Vagina (tissue), 2 donors: ENCODE data around the gene DEGS1. TPM values are rescaled to one million over a fixed set of nuclear protein-coding genes. Genes with fewer than 3 reads are reported as not detected.

Source experiments
- DNase-seq, 2 donors: peaks; one replicate each; pipeline ENCODE4 v3.0.0-alpha.2; 2017; ENCODE audit errors: extremely low spot score in 2 of 2
- H3K27ac ChIP-seq: fragments of 200-600 bp; sonication (generic); one replicate; pipeline ENCODE4 v1.5.1; 2019
- H3K27me3 ChIP-seq: fragments of 200-600 bp; sonication (generic); one replicate; pipeline ENCODE4 v1.5.1; 2019
- H3K36me3 ChIP-seq, 2 donors: fragments of 200-600 bp; sonication (generic); one replicate each; pipeline ENCODE4 v1.5.1; 2017 to 2019
- H3K4me1 ChIP-seq: fragments of 200-600 bp; sonication (generic); one replicate; pipeline ENCODE4 v1.5.1; 2019
- H3K4me3 ChIP-seq, 2 donors: fragments of 200-600 bp; sonication (generic); 1 replicate in 1 of 2; 2 replicates in 1 of 2; pipeline ENCODE4 v1.5.1; 2016 to 2019
- H3K9me3 ChIP-seq: fragments of 200-600 bp; sonication (generic); one replicate; pipeline ENCODE4 v1.5.1; 2019
- POLR2A ChIP-seq, 2 donors: fragments of 450-650 bp; IDR thresholded peaks; one replicate each; pipeline ENCODE4 v1.6.1; 2017; ENCODE audit warnings: antibody characterized with exemption in 2 of 2, mild to moderate bottlenecking in 2 of 2, moderate library complexity in 2 of 2
- POLR2AphosphoS5 ChIP-seq, 2 donors: sonication (generic); formaldehyde crosslinking; IDR thresholded peaks; one replicate each; pipeline ENCODE4 v1.9.0; 2017; ENCODE audit warnings: antibody characterized with exemption in 2 of 2, mild to moderate bottlenecking in 2 of 2, low read depth in 1 of 2; ENCODE audit not compliant: insufficient read depth in 1 of 2
- intact Hi-C: fragments of 100-400 bp; cut with DNase I; formaldehyde crosslinking; loops from one replicate; pipeline ENCODE4 v1.15.1; 2023
- total RNA-seq: library from RNA; depleted of rRNA; stranded (reverse); fragments of >200 nt; gene quantifications from one replicate; pipeline ENCODE4 v1.2.3, GENCODE V29; 2016
- TF ChIP-seq, protein P1 (sequence below), 3 experiments: fragments of 450-650 bp in 2 of 3; fragments of 200-600 bp in 1 of 3; sonication (generic) in 1 of 3; IDR thresholded peaks; one replicate each; pipeline ENCODE4 v1.5.1; 2017 to 2019; ENCODE audit warnings: antibody characterized with exemption in 3 of 3, mild to moderate bottlenecking in 2 of 3, moderate library complexity in 2 of 3

Gene DEGS1
- total RNA-seq, 1 donor from 2014 or later: 130 TPM

- Histone ChIP-seq H3K4me1 (no peaks in the 10 kb centered on the region), H3K9me3 (no peaks in the 10 kb centered on the region), H3K27ac (no peak overlapping the region), H3K4me3 (no peak overlapping the region), H3K27me3 (no peaks in the 10 kb centered on the region), H3K36me3 (peaks cover 0 to 19% of the 10 kb centered on the region in 2 donors)
- DNase-seq: no peak
- TF ChIP-seq POLR2AphosphoS5 (IDR thresholded peaks at IDR 0.05; ENCODE audit: insufficient read depth in 1 of 2, low read depth in 1 of 2) (no peak), POLR2A (IDR thresholded peaks at IDR 0.05) (no peak)
- TF ChIP-seq, protein P1, sequence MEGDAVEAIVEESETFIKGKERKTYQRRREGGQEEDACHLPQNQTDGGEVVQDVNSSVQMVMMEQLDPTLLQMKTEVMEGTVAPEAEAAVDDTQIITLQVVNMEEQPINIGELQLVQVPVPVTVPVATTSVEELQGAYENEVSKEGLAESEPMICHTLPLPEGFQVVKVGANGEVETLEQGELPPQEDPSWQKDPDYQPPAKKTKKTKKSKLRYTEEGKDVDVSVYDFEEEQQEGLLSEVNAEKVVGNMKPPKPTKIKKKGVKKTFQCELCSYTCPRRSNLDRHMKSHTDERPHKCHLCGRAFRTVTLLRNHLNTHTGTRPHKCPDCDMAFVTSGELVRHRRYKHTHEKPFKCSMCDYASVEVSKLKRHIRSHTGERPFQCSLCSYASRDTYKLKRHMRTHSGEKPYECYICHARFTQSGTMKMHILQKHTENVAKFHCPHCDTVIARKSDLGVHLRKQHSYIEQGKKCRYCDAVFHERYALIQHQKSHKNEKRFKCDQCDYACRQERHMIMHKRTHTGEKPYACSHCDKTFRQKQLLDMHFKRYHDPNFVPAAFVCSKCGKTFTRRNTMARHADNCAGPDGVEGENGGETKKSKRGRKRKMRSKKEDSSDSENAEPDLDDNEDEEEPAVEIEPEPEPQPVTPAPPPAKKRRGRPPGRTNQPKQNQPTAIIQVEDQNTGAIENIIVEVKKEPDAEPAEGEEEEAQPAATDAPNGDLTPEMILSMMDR (IDR thresholded peaks at IDR 0.05): no peak
- intact Hi-C loops: no loop called here
These were observed 20.3 kb upstream of the DEGS1 start for GRCh38 chr1:224162768-224163167.

GRCh38 chr1:224163311-224163710 lies 19.7 kb upstream of the DEGS1 start:
- Histone ChIP-seq H3K4me1 (peaks cover under 1% of the 10 kb centered on the region), H3K27me3 (no peaks in the 10 kb centered on the region), H3K27ac (no peak overlapping the region), H3K4me3 (no peak overlapping the region), H3K36me3 (peaks cover 0 to 15% of the 10 kb centered on the region in 2 donors), H3K9me3 (no peaks in the 10 kb centered on the region)
- intact Hi-C loops: no loop called here
- TF ChIP-seq POLR2A (IDR thresholded peaks at IDR 0.05) (no peak), POLR2AphosphoS5 (IDR thresholded peaks at IDR 0.05; ENCODE audit: insufficient read depth in 1 of 2, low read depth in 1 of 2) (no peak)
- TF ChIP-seq, protein P1 (IDR thresholded peaks at IDR 0.05): no peak
- no peak for DNase-seq

- Histone ChIP-seq H3K9me3 (no peaks in the 10 kb centered on the region), H3K4me3 (no peak overlapping the region), H3K36me3 (no peaks in the 10 kb centered on the region), H3K27ac (no peak overlapping the region), H3K4me1 (peaks cover 22% of the 10 kb centered on the region), H3K27me3 (no peaks in the 10 kb centered on the region)
- no peak for TF ChIP-seq POLR2A (IDR thresholded peaks at IDR 0.05)
- TF ChIP-seq POLR2AphosphoS5 (IDR thresholded peaks at IDR 0.05; ENCODE audit: insufficient read depth in 1 of 2, low read depth in 1 of 2): peak in 1 of 2 donors; percentile 33
- DNase-seq: no peak
- intact Hi-C loops: no loop called here
These were observed 14.1 kb upstream of the DEGS1 start for GRCh38 chr1:224168859-224169380.

- Histone ChIP-seq H3K4me1 (peaks cover 22% of the 10 kb centered on the region), H3K27ac (no peak overlapping the region), H3K27me3 (no peaks in the 10 kb centered on the region), H3K36me3 (no peaks in the 10 kb centered on the region), H3K4me3 (no peak overlapping the region), H3K9me3 (no peaks in the 10 kb centered on the region)
- no peak for DNase-seq
- no peak for TF ChIP-seq POLR2AphosphoS5 (IDR thresholded peaks at IDR 0.05; ENCODE audit: insufficient read depth in 1 of 2, low read depth in 1 of 2)
- TF ChIP-seq, protein P1 (IDR thresholded peaks at IDR 0.05): no peak
- TF ChIP-seq POLR2A (IDR thresholded peaks at IDR 0.05): no peak
- intact Hi-C loops: no loop called here
These were observed 13.2 kb upstream of the DEGS1 start for GRCh38 chr1:224169718-224170270.

- intact Hi-C loops: no loop called here
- TF ChIP-seq POLR2AphosphoS5 (IDR thresholded peaks at IDR 0.05; ENCODE audit: insufficient read depth in 1 of 2, low read depth in 1 of 2) (no peak), POLR2A (IDR thresholded peaks at IDR 0.05) (no peak)
- TF ChIP-seq, protein P1 (IDR thresholded peaks at IDR 0.05): no peak
- Histone ChIP-seq H3K9me3 (no peaks in the 10 kb centered on the region), H3K27me3 (no peaks in the 10 kb centered on the region), H3K4me3 (no peak overlapping the region), H3K36me3 (no peaks in the 10 kb centered on the region), H3K4me1 (peaks cover 23% of the 10 kb centered on the region), H3K27ac (no peak overlapping the region)
- DNase-seq: no peak
These were observed 12.7 kb upstream of the DEGS1 start for GRCh38 chr1:224170343-224170742.
